LoVo (cell line): ENCODE measurements around the gene MTTP.

Experiments used
- DNase-seq: peaks from one replicate; pipeline ENCODE4 v3.0.0-alpha.2; 2016; ENCODE audit warnings: low spot score

The MTTP gene

GRCh38 chr4:99670409-99671073 lies 95.9 kb downstream of the MTTP start:
- DNase-seq = no peak
